Smooth muscle cell (in vitro differentiated cells): ENCODE measurements around the gene CRYAB. TPM values are rescaled to one million over a fixed set of nuclear protein-coding genes. Genes with fewer than 3 reads are reported as not detected.

ENCODE experiments used
- DNase-seq: peaks from one replicate; lab custom pipeline; 2025; ENCODE audit not compliant: unreplicated experiment; lab: John Stamatoyannopoulos, UW
- H2AFZ ChIP-seq: fragments of 200-600 bp; sonication (generic); 2 replicates; pipeline ENCODE4 v1.6.0; 2016; ENCODE audit warnings: antibody characterized with exemption, low read depth, mild to moderate bottlenecking
- H3F3A ChIP-seq: fragments of 200-600 bp; sonication (generic); 2 replicates; pipeline ENCODE4 v1.6.0; 2017; ENCODE audit warnings: antibody characterized with exemption, low read depth
- H3K27ac ChIP-seq: fragments of 200-600 bp; sonication (generic); 2 replicates; pipeline ENCODE4 v1.5.1; 2016; ENCODE audit warnings: low read depth, mild to moderate bottlenecking
- H3K27me3 ChIP-seq: fragments of 200-600 bp; sonication (generic); 2 replicates; pipeline ENCODE4 v1.6.1; 2016; ENCODE audit warnings: low read depth, mild to moderate bottlenecking
- H3K36me3 ChIP-seq: fragments of 200-600 bp; sonication (generic); 2 replicates; pipeline ENCODE4 v1.5.1; 2016; ENCODE audit warnings: low read depth
- H3K4me1 ChIP-seq: fragments of 200-600 bp; sonication (generic); 2 replicates; pipeline ENCODE4 v1.5.1; 2016; ENCODE audit warnings: low read depth
- H3K4me2 ChIP-seq: fragments of 200-600 bp; sonication (generic); 2 replicates; pipeline ENCODE4 v1.6.0; 2016; ENCODE audit warnings: mild to moderate bottlenecking
- H3K4me3 ChIP-seq: fragments of 200-600 bp; sonication (generic); 2 replicates; pipeline ENCODE4 v1.5.1; 2016; ENCODE audit warnings: mild to moderate bottlenecking
- H3K79me2 ChIP-seq: fragments of 200-600 bp; sonication (generic); 2 replicates; pipeline ENCODE4 v1.6.0; 2016; ENCODE audit warnings: low read depth, mild to moderate bottlenecking
- H3K9ac ChIP-seq: fragments of 200-600 bp; sonication (generic); 2 replicates; pipeline ENCODE4 v1.6.0; 2016; ENCODE audit warnings: low read depth
- H3K9me3 ChIP-seq: fragments of 200-600 bp; sonication (generic); replicated peaks from 2 replicates; pipeline ENCODE4 v1.5.1; 2016; ENCODE audit warnings: low read depth
- H4K20me1 ChIP-seq: fragments of 200-600 bp; sonication (generic); 2 replicates; pipeline ENCODE4 v1.6.0; 2016; ENCODE audit warnings: low read depth
- WGBS: methylation state at CpG from one replicate; pipeline ENCODE4 v1.1.7; 2016; ENCODE audit warnings: low lambda C conversion rate; 5-methylcytosine and 5-hydroxymethylcytosine counted together
- polyA plus RNA-seq: library from polyadenylated mRNA; unstranded; fragments of >200 nt; fragmentation: Nextera tagmentation; extraction: Ambion mirVana; gene quantifications from 2 replicates; pipeline ENCODE4 v1.2.1, GENCODE V29; 2016
- total RNA-seq: library from RNA; depleted of rRNA; stranded (reverse); fragments of >200 nt; gene quantifications from 2 replicates; pipeline ENCODE4 v1.2.3, GENCODE V29; 2014
- TF ChIP-seq, protein P1 (sequence below): fragments of 200-600 bp; sonication (generic); IDR thresholded peaks from 2 replicates; pipeline ENCODE4 v1.5.1; 2017; ENCODE audit warnings: borderline replicate concordance, mild to moderate bottlenecking, antibody characterized with exemption; ENCODE audit not compliant: insufficient read depth, poor library complexity, severe bottlenecking

The CRYAB gene
- total and polyA plus RNA-seq, 2 experiments from 2014 or later: 47.4 to 97.4 TPM

GRCh38 chr11:111917788-111918187, 6.2 kb upstream of the CRYAB start:
- Histone ChIP-seq H3F3A (no peaks in the 10 kb centered on the region), H3K4me3 (no peak overlapping the region), H2AFZ (peak overlapping the region; percentile 77), H3K27ac (no peak overlapping the region), H3K9ac (no peak overlapping the region), H3K36me3 (no peaks in the 10 kb centered on the region), H3K4me1 (peaks cover 4% of the 10 kb centered on the region), H3K9me3 (no peaks in the 10 kb centered on the region), H3K4me2 (no peak overlapping the region), H3K27me3 (no peaks in the 10 kb centered on the region), H3K79me2 (no peaks in the 10 kb centered on the region), H4K20me1 (no peaks in the 10 kb centered on the region)
- no peak for DNase-seq
- TF ChIP-seq, protein P1, sequence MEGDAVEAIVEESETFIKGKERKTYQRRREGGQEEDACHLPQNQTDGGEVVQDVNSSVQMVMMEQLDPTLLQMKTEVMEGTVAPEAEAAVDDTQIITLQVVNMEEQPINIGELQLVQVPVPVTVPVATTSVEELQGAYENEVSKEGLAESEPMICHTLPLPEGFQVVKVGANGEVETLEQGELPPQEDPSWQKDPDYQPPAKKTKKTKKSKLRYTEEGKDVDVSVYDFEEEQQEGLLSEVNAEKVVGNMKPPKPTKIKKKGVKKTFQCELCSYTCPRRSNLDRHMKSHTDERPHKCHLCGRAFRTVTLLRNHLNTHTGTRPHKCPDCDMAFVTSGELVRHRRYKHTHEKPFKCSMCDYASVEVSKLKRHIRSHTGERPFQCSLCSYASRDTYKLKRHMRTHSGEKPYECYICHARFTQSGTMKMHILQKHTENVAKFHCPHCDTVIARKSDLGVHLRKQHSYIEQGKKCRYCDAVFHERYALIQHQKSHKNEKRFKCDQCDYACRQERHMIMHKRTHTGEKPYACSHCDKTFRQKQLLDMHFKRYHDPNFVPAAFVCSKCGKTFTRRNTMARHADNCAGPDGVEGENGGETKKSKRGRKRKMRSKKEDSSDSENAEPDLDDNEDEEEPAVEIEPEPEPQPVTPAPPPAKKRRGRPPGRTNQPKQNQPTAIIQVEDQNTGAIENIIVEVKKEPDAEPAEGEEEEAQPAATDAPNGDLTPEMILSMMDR: no peak
- 94% methylated on average over 3 of the region's 3 CpGs for WGBS

DNA sequence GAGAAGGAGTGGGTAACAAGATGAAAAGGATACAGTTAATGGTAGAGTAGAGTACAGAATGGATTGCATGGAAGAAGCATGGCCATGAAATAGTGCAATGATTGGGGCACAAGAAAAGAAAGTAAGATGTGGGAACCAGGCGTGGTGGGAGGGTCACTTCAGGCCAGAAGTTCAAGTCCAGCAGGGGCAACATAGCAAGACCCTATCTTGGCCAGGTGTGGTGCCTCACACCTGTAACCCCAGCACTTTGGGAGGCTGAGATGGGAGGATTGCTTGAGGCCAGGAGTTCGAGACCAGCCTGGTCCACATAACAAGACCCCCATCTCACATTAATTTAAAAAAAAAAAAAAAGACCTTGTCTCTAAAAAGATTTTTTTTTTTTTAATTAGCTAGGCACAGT, 5.7 kb upstream of the CRYAB start:
- Histone ChIP-seq H3K27me3 (no peaks in the 10 kb centered on the region), H3K4me3 (no peak overlapping the region), H3F3A (no peaks in the 10 kb centered on the region), H3K9ac (no peak overlapping the region), H3K27ac (no peak overlapping the region), H2AFZ (no peak overlapping the region), H4K20me1 (no peaks in the 10 kb centered on the region), H3K79me2 (no peaks in the 10 kb centered on the region), H3K9me3 (no peaks in the 10 kb centered on the region), H3K36me3 (no peaks in the 10 kb centered on the region), H3K4me1 (peaks cover 3% of the 10 kb centered on the region), H3K4me2 (no peak overlapping the region)
- 94% methylated on average over 2 of the region's 2 CpGs for WGBS
- TF ChIP-seq, protein P1: no peak
- DNase-seq: no peak

GRCh38 chr11:111916768-111917167, 5.2 kb upstream of the CRYAB start:
- Histone ChIP-seq H3K4me2 (no peak overlapping the region), H3K27me3 (no peaks in the 10 kb centered on the region), H3K79me2 (no peaks in the 10 kb centered on the region), H3K9me3 (no peaks in the 10 kb centered on the region), H3F3A (no peaks in the 10 kb centered on the region), H3K27ac (no peak overlapping the region), H3K36me3 (no peaks in the 10 kb centered on the region), H3K9ac (no peak overlapping the region), H4K20me1 (no peaks in the 10 kb centered on the region), H2AFZ (no peak overlapping the region), H3K4me3 (no peak overlapping the region), H3K4me1 (peaks cover 8% of the 10 kb centered on the region)
- TF ChIP-seq, protein P1: no peak
- DNase-seq: no peak
- 100% methylated on average over 1 of the region's 1 CpG for WGBS

- no peak for DNase-seq
- Histone ChIP-seq H4K20me1 (no peaks in the 10 kb centered on the region), H2AFZ (no peak overlapping the region), H3K4me3 (no peak overlapping the region), H3K9ac (no peak overlapping the region), H3K9me3 (no peaks in the 10 kb centered on the region), H3K27me3 (no peaks in the 10 kb centered on the region), H3K4me1 (peaks cover 9% of the 10 kb centered on the region), H3K79me2 (no peaks in the 10 kb centered on the region), H3F3A (no peaks in the 10 kb centered on the region), H3K4me2 (no peak overlapping the region), H3K36me3 (no peaks in the 10 kb centered on the region), H3K27ac (no peak overlapping the region)
- WGBS: 66% methylated on average over 4 of the region's 4 CpGs
- TF ChIP-seq, protein P1: no peak
These were observed 2.4 kb upstream of the CRYAB start for GRCh38 chr11:111913997-111914396.
